HG03025 (cell line): ENCODE results near the gene UBASH3A.

Experiments
- ATAC-seq: cut with Tn5 transposase; IDR thresholded peaks from one replicate; pipeline ENCODE4 v1.9.1; 2021; ENCODE audit warnings: mild to moderate bottlenecking, moderate library complexity; ENCODE audit not compliant: unreplicated experiment, low FRiP score

Gene UBASH3A

GRCh38 chr21:42389449-42389835 is 14.3 kb upstream of the UBASH3A start:
- no peak for ATAC-seq

- ATAC-seq, result no peak
Observed at GRCh38 chr21:42390193-42390592, 13.5 kb upstream of the UBASH3A start.

- no peak for ATAC-seq
Observed at GRCh38 chr21:42390696-42391095, 13.0 kb upstream of the UBASH3A start.

GRCh38 chr21:42391297-42391696 is 12.4 kb upstream of the UBASH3A start:
- ATAC-seq, result no peak

- ATAC-seq, result no peak
Observed at GRCh38 chr21:42392731-42393442, 10.8 kb upstream of the UBASH3A start.

GRCh38 chr21:42393443-42393950 is 10.2 kb upstream of the UBASH3A start:
- ATAC-seq, result no peak

GRCh38 chr21:42395302-42395701 is 8.4 kb upstream of the UBASH3A start:
- no peak for ATAC-seq

GRCh38 chr21:42395905-42396651 is 7.6 kb upstream of the UBASH3A start, which contains the start of gene TMPRSS3:
TMPRSS3 (minus strand) TSS chr21:42396052; CDS start chr21:42395417, 635 bp downstream.
- ATAC-seq, result no peak

- ATAC-seq, result no peak
Observed at GRCh38 chr21:42396799-42397745, 6.6 kb upstream of the UBASH3A start.

GRCh38 chr21:42397746-42398394 is 5.8 kb upstream of the UBASH3A start:
- no peak for ATAC-seq

- ATAC-seq, result no peak
Observed at GRCh38 chr21:42398436-42399028, 5.2 kb upstream of the UBASH3A start.

- no peak for ATAC-seq
Observed at GRCh38 chr21:42400525-42400924, 3.2 kb upstream of the UBASH3A start.

GRCh38 chr21:42401154-42401553 is 2.5 kb upstream of the UBASH3A start:
- no peak for ATAC-seq

GRCh38 chr21:42401820-42402251 is 1.9 kb upstream of the UBASH3A start:
- ATAC-seq, result no peak

- ATAC-seq, result no peak
Observed at GRCh38 chr21:42404539-42404938, 837 bp downstream of the UBASH3A start.

GRCh38 chr21:42405064-42406013 is 1.6 kb downstream of the UBASH3A start:
- no peak for ATAC-seq

GRCh38 chr21:42406201-42406621 is 2.5 kb downstream of the UBASH3A start:
- no peak for ATAC-seq

GRCh38 chr21:42406866-42407265 is 3.2 kb downstream of the UBASH3A start:
- ATAC-seq, result no peak

- no peak for ATAC-seq
Observed at GRCh38 chr21:42407476-42407875, 3.8 kb downstream of the UBASH3A start.
